ENCODE results near the gene DGKI.

- no peak for TF ChIP-seq ZNF274 (IDR thresholded peaks at IDR 0.05; ENCODE audit: low read depth, low read length)
- no peak for TF ChIP-seq YY1 (IDR thresholded peaks at IDR 0.05; ENCODE audit: insufficient read depth, insufficient read length)
Measured at GRCh38 chr7:137789215-137789882, 57.4 kb downstream of the DGKI start.

Data from NT2/D1 (cell line).